Cardiac muscle cell (in vitro differentiated cells and primary cell): ENCODE data around the gene DOCK10. TPM values are rescaled to one million over a fixed set of nuclear protein-coding genes. Genes with fewer than 3 reads are reported as not detected.

Source experiments
- DNase-seq, 2 donors: peaks; one replicate each; pipeline versions ENCODE4 v3.0.0 to v3.0.0-alpha.2; 2010 to 2017; ENCODE audit warnings: low read depth in 1 of 2, low spot score in 1 of 2
- H3K27ac ChIP-seq: fragments of 200-600 bp; sonication (generic); 2 replicates; pipeline ENCODE4 v1.5.1; 2016
- H3K27me3 ChIP-seq: fragments of 200-600 bp; sonication (generic); 2 replicates; pipeline ENCODE4 v1.6.0; 2016; ENCODE audit warnings: control low read depth
- H3K36me3 ChIP-seq: fragments of 200-600 bp; sonication (generic); 2 replicates; pipeline ENCODE4 v1.5.1; 2016; ENCODE audit warnings: control low read depth
- H3K4me1 ChIP-seq: fragments of 200-600 bp; sonication (generic); 2 replicates; pipeline ENCODE4 v1.8.1; 2017; ENCODE audit warnings: low read depth, mild to moderate bottlenecking, mixed run types
- H3K4me3 ChIP-seq: fragments of 200-600 bp; sonication (generic); 2 replicates; pipeline ENCODE4 v1.5.1; 2016; ENCODE audit warnings: mild to moderate bottlenecking
- H3K9me3 ChIP-seq: fragments of 200-600 bp; sonication (generic); 2 replicates; pipeline ENCODE4 v1.5.1; 2017; ENCODE audit warnings: low read depth, mild to moderate bottlenecking, control low read depth
- CTCF ChIP-seq: IDR thresholded peaks from 2 replicates; pipeline ENCODE4 v1.5.1; 2012; ENCODE audit warnings: low read depth, mild to moderate bottlenecking, low read length
- polyA plus RNA-seq: library from polyadenylated mRNA; unstranded; fragments of >200 nt; fragmentation: Nextera tagmentation; extraction: Ambion mirVana; gene quantifications from 2 replicates; pipeline ENCODE4 v1.2.1, GENCODE V29; 2016
- total RNA-seq: library from RNA; depleted of rRNA; stranded (reverse); fragments of >200 nt; gene quantifications from 2 replicates; pipeline ENCODE4 v1.2.3, GENCODE V29; 2016

DOCK10 gene
- total and polyA plus RNA-seq, 2 experiments from 2014 or later = not detected

- no peak for DNase-seq
- H3K9me3 ChIP-seq = no peaks in the 10 kb centered on the region
These were observed 177.3 kb downstream of the DOCK10 start for GRCh38 chr2:224865016-224865415.

GRCh38 chr2:224861266-224861665 lies 181.0 kb downstream of the DOCK10 start:
- Histone ChIP-seq H3K4me1 (no peaks in the 10 kb centered on the region), H3K27me3 (no peaks in the 10 kb centered on the region), H3K27ac (no peak overlapping the region), H3K9me3 (no peaks in the 10 kb centered on the region), H3K4me3 (no peak overlapping the region), H3K36me3 (no peaks in the 10 kb centered on the region)
- TF ChIP-seq CTCF = no peak
- no peak for DNase-seq

More at GRCh38 chr2:224865016-224865415, 177.3 kb downstream of the DOCK10 start:
- Histone ChIP-seq H3K27me3 (no peaks in the 10 kb centered on the region), H3K4me1 (no peaks in the 10 kb centered on the region), H3K36me3 (no peaks in the 10 kb centered on the region), H3K4me3 (no peak overlapping the region), H3K27ac (no peak overlapping the region)
- no peak for TF ChIP-seq CTCF

GRCh38 chr2:224860786-224861185 lies 181.5 kb downstream of the DOCK10 start:
- DNase-seq = no peak
- H3K4me1 ChIP-seq = no peaks in the 10 kb centered on the region
- no peaks in the 10 kb centered on the region for H3K27me3 ChIP-seq
- no peak for TF ChIP-seq CTCF
- no peak overlapping the region for H3K4me3 ChIP-seq
- no peaks in the 10 kb centered on the region for H3K36me3 ChIP-seq
- no peaks in the 10 kb centered on the region for H3K9me3 ChIP-seq
- H3K27ac ChIP-seq = no peak overlapping the region

- H3K36me3 ChIP-seq = no peaks in the 10 kb centered on the region
- H3K27me3 ChIP-seq = no peaks in the 10 kb centered on the region
- H3K4me3 ChIP-seq = no peak overlapping the region
- H3K4me1 ChIP-seq = no peaks in the 10 kb centered on the region
- no peak for TF ChIP-seq CTCF
- no peaks in the 10 kb centered on the region for H3K9me3 ChIP-seq
- no peak for DNase-seq
- H3K27ac ChIP-seq = no peak overlapping the region
These were observed 190.5 kb downstream of the DOCK10 start for GRCh38 chr2:224851811-224852210.

- Histone ChIP-seq H3K9me3 (no peaks in the 10 kb centered on the region), H3K4me1 (no peaks in the 10 kb centered on the region), H3K27ac (no peak overlapping the region), H3K4me3 (no peak overlapping the region), H3K27me3 (no peaks in the 10 kb centered on the region), H3K36me3 (no peaks in the 10 kb centered on the region)
- DNase-seq = no peak
- no peak for TF ChIP-seq CTCF
These were observed 192.2 kb downstream of the DOCK10 start for GRCh38 chr2:224850081-224850480.

GRCh38 chr2:224849264-224849663 lies 193.0 kb downstream of the DOCK10 start:
- no peak overlapping the region for H3K27ac ChIP-seq
- H3K4me3 ChIP-seq = no peak overlapping the region
- H3K36me3 ChIP-seq = no peaks in the 10 kb centered on the region
- no peak for DNase-seq
- H3K4me1 ChIP-seq = no peaks in the 10 kb centered on the region
- peak; percentile 24 for TF ChIP-seq CTCF
- no peaks in the 10 kb centered on the region for H3K9me3 ChIP-seq
- H3K27me3 ChIP-seq = no peaks in the 10 kb centered on the region
